Raji (cell line): ENCODE data around the gene EFCAB8.

Experiments used
- POLR2A ChIP-seq: IDR thresholded peaks from 2 replicates; pipeline ENCODE4 v1.6.1; 2011; ENCODE audit warnings: low read depth, low read length, control low read depth; ENCODE audit not compliant: insufficient read depth

EFCAB8 gene

DNA sequence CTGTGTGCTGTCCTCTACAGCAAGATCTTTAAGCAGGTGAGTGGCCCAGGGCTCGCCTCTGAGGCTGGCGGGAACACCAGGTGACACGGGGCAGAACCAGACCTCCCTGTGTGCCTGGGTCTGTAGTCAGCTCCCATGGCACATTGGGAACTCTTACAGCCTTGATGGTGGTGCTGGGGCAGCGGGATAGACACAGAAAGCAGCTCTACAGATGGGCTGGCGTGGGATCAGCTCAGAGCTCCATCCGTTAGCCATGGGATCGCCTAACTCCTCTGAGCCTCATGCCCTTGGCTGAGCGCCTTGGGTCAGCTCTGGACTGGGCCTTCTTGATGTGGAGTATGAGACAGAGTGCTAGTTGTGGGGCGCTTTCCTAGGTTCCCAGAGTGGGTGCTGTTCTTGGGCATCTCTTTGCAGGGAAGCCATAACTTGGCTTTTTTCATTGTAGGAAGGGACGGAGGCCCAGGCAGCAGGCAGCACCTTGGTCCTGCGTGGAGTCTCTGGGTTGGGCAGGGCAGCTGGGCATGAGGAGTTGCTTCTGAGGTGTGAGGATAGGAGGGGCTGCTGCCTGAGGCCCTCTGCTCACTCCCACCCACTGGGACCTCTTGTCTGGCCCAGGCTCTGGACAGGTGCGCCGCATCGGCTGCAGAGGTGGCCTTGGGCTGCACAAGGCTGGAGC, 51.3 kb downstream of the EFCAB8 start:
- no peak for TF ChIP-seq POLR2A

DNA sequence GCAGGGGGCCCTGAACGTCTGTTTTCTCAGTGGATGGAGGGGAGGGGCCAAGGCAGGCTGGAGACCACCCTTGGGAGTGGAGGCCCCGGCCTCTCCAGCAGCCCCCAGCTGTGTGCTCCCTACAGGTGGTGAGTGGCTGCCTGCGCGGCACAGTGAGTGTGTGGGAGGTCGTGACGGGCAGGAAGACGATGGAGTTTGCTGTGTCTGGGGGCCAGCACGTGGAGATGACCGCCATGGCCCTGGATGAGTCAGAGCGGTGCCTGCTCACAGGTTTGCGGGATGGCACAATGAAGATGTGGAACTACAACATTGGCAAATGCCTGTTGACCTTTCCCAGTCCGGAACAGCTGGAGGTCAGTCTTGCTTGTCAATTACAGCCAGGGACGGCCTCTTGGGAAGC, 52.6 kb downstream of the EFCAB8 start:
- no peak for TF ChIP-seq POLR2A

DNA sequence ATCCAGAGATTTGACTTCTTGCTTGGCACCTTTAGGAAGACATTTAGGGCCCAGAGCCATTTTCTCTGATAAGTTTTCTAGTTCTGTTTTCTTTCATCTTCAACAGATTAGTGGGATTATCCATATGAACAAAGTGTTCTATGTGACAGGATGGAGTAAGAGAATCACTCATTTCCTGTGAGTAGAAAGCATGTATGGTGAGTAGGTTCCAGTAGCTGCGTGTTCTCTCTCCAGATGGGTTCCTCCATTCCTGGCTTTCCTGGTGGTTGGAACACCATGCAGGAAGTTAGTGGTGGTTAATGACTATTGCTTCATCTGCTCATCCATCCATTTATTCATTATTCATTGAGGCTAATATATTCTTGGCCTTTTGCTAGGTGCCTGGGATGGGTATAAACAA, 54.0 kb downstream of the EFCAB8 start:
- no peak for TF ChIP-seq POLR2A

DNA sequence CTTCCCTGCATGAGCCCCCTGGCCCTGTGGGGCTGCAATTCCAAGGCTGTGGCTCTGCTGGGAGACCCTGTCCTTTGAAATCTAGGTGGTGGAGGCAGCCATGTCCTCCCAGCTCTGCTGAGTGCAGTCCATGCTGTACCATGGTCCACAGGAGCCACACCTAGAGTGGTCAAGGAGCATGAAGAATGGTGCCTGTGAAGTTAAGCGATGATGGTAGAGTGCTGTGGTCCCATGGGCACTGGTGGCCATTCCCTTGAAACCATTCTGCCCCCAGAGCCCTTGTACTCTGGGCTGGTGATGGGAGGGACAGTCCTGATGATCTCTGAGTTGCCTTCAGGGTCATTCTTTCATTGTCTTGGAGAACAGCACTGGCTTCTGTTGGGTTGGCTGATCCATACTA, 55.3 kb downstream of the EFCAB8 start:
- TF ChIP-seq POLR2A, result no peak

DNA sequence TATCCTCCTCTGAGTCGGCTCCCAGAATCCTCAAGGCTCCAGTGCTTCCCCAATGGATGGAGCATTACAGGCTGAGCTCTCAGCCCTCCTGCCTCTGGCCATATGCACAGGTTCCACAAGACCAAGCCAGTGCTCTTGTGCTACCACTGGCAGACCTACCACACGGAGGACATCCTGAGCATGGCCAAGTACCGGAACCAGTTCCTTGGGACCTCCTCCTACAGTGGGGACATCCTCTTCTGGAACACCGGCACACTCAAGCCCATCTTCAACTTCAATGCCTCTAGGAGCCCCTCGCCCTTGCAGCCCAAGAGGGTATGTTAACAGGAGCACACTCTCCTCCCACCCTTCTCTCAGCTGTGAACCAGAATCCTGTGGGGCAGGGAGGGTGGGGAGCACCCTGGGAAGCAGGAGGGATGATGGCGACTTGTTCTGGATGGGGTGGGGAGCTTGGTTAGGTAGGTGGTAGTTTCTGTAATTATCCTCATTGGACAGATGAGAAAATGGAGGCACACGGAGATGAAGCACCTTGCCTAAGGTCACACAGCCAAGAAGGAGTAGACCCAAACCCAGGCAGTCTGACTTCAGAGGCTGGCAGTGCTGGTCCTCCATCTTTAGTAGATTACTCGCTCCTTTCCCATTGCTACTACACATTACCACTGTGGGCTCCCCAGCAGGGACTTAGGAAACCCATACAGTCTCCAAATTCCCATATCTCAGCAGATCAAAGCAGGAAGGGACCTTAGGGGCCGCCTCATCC, 58.6 kb downstream of the EFCAB8 start:
- TF ChIP-seq POLR2A, result no peak

DNA sequence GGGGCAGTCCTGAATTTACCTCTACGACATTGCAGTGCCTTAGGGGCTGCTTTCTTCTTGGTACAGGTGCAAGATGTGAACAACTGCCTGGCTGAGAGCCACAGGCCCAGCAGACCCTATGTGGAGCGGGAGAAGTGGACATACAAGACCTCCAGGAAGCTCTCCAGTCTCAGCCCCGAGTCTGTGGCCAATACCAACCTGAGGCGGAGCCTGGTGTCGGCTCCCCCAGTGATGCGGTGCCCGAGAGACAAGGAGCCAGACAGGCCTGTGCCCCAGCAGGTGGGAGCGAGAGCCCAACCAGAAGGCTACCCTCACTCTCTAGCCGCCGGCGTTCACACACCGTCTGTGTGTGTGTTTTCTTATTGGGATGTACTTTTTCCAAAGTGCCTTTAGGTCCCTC, 59.6 kb downstream of the EFCAB8 start:
- TF ChIP-seq POLR2A, result no peak

DNA sequence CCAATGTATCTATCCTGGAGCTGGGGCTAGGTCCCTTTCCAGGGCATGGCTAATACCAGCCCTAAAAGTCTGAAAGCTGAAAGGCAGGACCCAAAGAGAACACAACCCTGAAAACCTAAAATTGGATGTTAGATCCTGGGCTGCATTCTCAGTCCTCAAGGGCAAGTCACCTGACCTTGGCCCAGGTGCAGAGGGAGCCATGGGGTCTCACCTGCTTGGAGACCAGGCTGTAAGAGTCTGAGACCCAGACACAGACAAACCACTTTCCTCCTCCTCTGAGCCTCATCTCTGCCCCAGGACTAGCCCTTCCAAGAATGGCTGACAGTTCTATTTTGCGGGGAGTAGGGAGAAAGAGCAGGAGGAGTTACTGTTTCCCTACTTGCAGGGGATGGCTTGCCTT, 60.0 kb downstream of the EFCAB8 start:
- TF ChIP-seq POLR2A, result no peak

DNA sequence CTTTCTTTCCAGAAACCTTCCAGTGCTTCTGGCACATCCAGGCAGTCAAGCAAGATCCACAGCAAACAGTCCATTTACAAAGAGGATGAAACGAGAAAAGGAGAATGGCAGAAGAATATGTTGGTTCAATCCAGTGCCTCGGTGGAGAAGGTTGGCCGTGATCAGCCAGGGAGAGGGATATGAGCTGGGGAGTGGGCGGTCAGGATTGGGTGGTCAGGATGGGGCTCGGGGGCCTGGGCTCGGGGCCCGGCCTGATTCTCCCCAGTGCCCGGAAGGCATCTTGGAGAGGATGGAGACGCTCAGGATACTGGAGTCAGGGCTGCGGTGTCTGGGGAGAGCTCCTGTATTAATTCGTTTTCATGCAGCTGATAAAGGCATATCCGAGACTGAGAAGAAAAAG, 61.3 kb downstream of the EFCAB8 start:
- TF ChIP-seq POLR2A, result no peak

DNA sequence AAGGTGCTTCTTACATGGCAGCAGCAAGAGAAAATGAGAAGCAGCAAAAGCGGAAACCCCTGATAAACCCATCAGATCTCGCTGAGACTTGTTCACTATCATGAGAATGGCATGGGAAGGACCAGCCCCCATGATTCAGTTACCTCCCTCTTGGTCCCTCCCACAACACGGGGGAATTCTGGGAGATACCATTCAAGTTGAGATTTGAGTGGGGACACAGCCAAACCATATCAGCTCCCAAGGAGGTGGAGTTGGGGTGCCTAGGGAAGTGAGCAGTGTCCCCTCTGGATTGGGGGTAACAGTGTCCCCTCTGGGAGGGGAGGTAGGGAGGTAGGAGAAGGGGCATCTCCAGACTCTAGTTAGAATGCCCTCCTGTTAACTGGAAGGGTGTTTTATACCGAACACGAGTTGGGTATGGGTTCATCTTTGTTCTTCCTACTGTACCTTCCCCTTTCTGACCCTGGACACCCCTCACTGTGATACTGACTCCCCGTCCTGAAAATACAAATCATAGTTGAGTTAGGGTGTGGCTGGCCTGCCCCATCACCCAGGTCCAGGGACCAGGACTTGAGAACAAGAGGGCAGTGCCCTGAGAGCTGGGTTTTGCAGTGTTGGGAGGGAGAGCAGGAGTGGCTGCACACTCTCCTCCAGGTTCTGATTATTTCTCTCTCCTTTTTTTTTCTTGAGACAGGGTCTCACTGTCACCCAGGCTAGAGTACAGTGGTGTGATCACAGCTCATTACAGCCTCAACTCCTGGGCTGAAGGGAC, 62.0 kb downstream of the EFCAB8 start:
- TF ChIP-seq POLR2A, result no peak

DNA sequence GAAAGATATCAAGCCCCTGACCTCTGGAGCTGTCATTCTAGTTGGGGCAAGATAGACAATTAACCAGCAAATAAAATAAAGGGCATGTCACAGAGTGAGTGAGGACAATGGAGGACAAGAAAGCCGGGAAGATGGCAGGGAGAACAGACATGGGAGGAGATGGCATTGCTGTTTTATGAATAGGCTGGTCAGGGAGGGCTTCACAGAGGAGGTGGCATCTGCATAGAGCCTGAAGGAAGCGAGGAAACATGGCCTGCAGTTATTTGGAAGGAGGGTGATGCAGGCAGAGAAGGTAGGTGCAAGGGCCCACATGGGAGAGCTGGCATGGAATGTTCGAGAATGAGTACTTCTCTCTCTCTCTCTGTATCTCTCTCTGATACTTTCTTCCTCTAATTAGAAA, 63.7 kb downstream of the EFCAB8 start:
- TF ChIP-seq POLR2A, result no peak

DNA sequence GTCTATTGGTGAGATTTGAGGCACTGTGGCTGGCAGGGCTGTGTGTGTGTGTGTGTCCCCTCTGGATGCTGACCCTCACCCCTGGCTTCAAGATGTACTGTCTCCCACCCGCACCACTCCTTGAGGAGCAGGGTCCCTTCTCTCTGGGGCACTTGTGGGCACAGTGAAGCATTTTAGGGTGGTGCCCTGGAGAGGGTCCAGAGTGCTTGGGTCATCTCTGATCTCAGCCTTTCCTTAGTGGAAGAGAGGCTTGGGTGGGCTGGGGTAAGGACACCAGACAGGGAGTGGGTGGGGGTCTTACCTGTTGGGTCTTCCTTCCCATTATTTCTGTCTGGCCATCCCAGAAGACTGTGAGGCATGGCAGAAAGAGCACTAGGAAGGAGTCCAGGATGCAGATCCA, 66.1 kb downstream of the EFCAB8 start:
- no peak for TF ChIP-seq POLR2A

DNA sequence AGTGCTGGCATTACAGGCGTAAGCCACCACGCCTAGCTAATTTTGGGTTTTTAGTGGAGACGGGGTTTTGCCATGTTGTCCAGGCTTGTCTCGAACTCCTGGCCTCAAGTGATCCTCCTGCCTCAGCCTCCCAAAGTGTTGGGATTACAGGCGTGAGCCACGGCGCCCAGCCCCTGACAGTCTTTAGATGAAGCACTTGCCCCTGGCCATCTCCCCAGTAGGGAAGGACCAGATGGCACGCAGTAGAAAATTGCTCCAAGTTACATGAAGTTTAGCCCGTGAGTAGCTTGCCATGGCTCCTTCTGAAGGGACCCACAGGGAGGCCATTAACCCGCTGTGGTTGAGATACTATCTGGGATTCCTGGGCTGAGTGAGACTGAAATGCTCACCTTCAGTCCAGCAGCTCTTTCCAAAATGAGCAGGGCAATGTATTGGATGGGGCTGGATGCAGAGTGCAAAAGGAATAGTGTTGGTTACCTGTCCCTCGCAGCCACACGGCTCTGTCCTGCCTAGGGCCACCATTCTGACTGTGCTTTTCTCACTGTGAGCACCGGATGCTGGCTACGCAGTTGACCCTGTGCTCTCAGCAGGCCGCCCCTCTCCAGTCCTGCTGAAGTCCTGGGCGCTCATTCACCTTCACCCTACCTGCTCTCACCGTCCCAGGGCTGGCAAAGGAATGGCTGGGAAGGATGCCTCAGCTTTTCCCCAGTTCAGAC, 66.9 kb downstream of the EFCAB8 start:
- TF ChIP-seq POLR2A, result no peak

DNA sequence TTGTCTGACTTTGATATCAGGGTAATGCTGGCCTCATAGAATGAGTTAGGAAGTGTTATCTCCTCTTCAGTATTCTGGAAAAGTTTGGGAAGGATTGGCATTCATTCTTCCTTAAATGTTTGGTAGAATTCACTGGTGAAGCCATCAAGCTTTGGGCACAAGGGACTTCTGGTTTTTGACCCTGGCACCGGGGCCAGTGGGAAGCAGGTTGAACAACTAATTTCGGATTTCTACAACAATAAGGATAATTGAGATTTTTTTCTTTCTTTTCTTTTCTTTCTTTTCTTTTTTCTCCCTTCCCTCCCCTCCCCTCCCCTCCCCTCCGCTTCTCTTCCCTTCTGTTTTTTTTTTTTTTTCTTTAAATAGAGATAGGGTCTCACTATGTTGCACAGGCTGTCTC, 70.4 kb downstream of the EFCAB8 start:
- no peak for TF ChIP-seq POLR2A

DNA sequence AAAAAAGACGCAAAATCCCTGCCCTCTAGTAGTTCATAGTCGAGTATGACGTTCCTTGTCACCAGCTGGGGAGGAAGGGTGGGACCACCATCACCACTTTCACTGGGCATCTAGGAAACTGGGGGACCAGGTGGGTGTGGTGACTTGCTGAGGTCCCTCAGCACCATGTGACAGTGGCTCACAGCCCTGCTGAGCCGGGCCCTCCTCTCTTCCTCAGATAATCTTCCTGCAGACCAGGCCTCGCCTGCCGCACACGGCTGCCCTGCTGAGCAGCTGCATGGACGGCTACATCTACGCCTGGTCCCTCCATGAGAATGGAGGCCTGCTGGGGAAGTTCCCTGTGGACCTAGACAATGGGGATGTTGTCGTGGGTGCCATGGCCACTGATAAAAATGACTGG, 71.5 kb downstream of the EFCAB8 start:
- no peak for TF ChIP-seq POLR2A

DNA sequence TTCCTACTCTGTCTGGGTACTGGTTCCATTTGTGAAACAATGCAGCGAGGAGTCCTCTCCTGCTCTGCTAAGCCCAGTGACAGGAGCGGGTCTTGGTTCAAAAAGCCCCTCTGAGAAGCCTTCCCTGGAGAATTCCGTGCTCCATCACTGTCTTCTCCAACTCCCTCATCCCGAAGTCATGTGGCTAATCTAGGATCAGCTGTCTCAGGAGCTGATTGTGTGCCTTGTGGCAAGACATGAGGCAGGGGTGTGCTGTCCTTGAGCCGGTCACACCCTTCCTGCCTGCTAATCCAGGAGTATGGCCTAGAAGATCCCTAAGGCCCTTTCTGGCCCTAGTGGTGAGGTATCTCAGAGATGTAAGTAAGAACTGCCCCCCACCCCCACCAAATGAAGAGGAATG, 72.0 kb downstream of the EFCAB8 start:
- TF ChIP-seq POLR2A, result no peak
